ENCODE data around the gene ITPKA. TPM values are rescaled to one million over a fixed set of nuclear protein-coding genes. Genes with fewer than 3 reads are reported as not detected.
"Not testable (repeated sequence)": the region's sequence is repeated elsewhere in the genome, so short reads cannot be mapped to it uniquely, and the experiment has no call there.

Gene ITPKA
- total RNA-seq (under 1 TPM; 0.29 to 0.33 TPM), polyA plus RNA-seq (1 to 10 TPM in 1 of 2 donors, under 1 TPM in 1; 0.43 to 8.1 TPM)
- long read RNA-seq, donor 1, result 0 reads
- long read RNA-seq, donor 2, result 0 reads

GRCh38 chr15:41493205-41493901 is at the start of gene ITPKA:
Gene ITPKA (plus strand): TSS chr15:41493874. CDS start chr15:41493928, 54 bp downstream.
- no peaks in the 10 kb centered on the region for H3K27me3 ChIP-seq (ENCODE audit: control insufficient read depth in 1 of 2, insufficient read depth in 2 of 2, low read length in 1 of 2)

DNA sequence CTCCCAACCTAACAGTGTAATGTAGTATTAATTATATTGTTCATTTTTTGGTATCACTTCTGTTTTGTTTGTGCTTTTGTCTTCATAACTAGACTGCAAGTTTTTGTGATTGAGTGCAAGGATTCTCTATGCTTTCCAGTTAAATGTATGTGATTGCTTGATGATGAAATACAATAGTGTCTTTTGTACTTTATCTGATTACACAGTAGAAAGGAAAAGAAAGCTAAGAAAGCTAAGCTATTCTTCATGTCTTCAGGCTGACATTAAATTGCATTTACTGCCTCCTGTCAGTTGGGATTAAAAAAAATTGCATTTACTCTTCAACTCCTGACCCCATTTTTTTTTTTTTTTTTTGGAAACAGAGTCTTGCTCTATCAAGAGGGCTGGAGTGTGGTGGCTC is 48.3 kb upstream of the ITPKA start:
- DNase-seq, result no peak
- intact Hi-C loops (cut with DNase I), result no loop called here
- no peak for ATAC-seq (ENCODE audit: low FRiP score)
- Histone ChIP-seq H3K27me3 (ENCODE audit: control insufficient read depth in 1 of 2, insufficient read depth in 2 of 2, low read length in 1 of 2) (no peaks in the 10 kb centered on the region), H3K4me3 (ENCODE audit: low read length in 2 of 2) (no peak overlapping the region), H3K36me3 (ENCODE audit: control insufficient read depth in 1 of 2, insufficient read depth in 2 of 2, low read length in 1 of 2) (no peaks in the 10 kb centered on the region), H3K9me3 (ENCODE audit: control insufficient read depth, low read length) (no peaks in the 10 kb centered on the region), H3K4me1 (ENCODE audit: control insufficient read depth in 1 of 2, insufficient read depth in 2 of 2, low read length in 2 of 2) (no peaks in the 10 kb centered on the region), H3K27ac (ENCODE audit: low read depth in 1 of 2, low read length in 2 of 2) (no peak overlapping the region)

More at GRCh38 chr15:41493205-41493901, at the start of gene ITPKA:
- Histone ChIP-seq H3K27ac (ENCODE audit: low read depth in 1 of 2, low read length in 2 of 2) (no peak within 1 kb of the TSS), H3K36me3 (ENCODE audit: control insufficient read depth in 1 of 2, insufficient read depth in 2 of 2, low read length in 1 of 2) (no peaks in the 10 kb centered on the region), H3K4me1 (ENCODE audit: control insufficient read depth in 1 of 2, insufficient read depth in 2 of 2, low read length in 2 of 2) (no peaks in the 10 kb centered on the region), H3K4me3 (ENCODE audit: low read length in 2 of 2) (peak within 1 kb of the TSS; percentile 62 to 84), H3K9me3 (ENCODE audit: control insufficient read depth, low read length) (no peaks in the 10 kb centered on the region)
- DNase-seq (peak; percentile 81 to 91), ATAC-seq (ENCODE audit: low FRiP score) (peak; percentile 78)
- intact Hi-C loops (cut with DNase I), result loop anchor here in 1 of 2 donors (5.0 kb wide), 1 partner anchor 76 kb away; the partner anchor contains the start of gene RTF1
- 0 to 1% methylated on average over 23 to 60 of the region's 60 CpGs for WGBS, 2 donors

- Histone ChIP-seq H3K4me3 (ENCODE audit: low read length in 2 of 2) (no peak overlapping the region), H3K4me1 (ENCODE audit: control insufficient read depth in 1 of 2, insufficient read depth in 2 of 2, low read length in 2 of 2) (no peaks in the 10 kb centered on the region), H3K36me3 (ENCODE audit: control insufficient read depth in 1 of 2, insufficient read depth in 2 of 2, low read length in 1 of 2) (peaks cover 9% of the 10 kb centered on the region in 2 donors), H3K9me3 (ENCODE audit: control insufficient read depth, low read length) (no peaks in the 10 kb centered on the region), H3K27ac (ENCODE audit: low read depth in 1 of 2, low read length in 2 of 2) (no peak overlapping the region), H3K27me3 (ENCODE audit: control insufficient read depth in 1 of 2, insufficient read depth in 2 of 2, low read length in 1 of 2) (no peaks in the 10 kb centered on the region)
- WGBS, 2 donors, result 78 to 80% methylated on average over 4 of the region's 4 CpGs
- ATAC-seq (ENCODE audit: low FRiP score) (no peak), DNase-seq (no peak)
- intact Hi-C loops (cut with DNase I), result no loop called here
Observed at GRCh38 chr15:41462084-41462795, 31.4 kb upstream of the ITPKA start.

DNA sequence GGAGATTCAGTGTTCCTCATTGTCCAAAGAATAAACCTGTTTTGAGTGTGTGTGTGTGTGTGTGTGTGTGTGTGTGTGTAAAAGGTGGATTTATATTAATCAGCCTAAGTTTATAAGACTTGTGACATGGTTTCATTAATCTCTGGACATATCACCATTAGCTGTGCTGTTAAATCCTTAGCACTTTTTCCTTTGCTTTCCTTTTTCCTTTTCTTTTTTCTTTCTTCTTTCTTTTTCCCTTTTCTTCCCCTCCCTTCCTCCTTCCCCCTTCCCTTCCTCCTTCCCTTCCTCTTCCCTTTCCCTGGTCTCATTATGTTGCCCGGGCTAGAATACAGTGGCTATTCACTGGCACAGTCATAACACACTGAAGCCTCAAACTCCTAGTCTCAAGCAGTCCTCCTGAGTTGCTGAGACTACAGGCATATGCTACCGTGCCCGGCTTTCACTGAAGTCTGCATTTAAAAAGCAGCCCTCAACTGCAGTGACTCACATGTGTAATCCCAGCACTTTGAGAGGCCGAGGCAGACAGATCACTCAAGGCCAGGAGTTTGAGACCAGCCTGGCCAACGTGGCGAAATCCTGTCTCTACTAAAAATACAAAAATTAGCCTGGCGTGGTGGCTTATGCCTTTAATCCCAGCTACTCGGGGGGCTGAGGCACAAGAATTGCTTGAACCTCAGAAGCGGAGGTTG is 28.6 kb upstream of the ITPKA start:
- intact Hi-C loops (cut with DNase I), result no loop called here
- Histone ChIP-seq H3K4me3 (ENCODE audit: low read length in 2 of 2) (no peak overlapping the region), H3K4me1 (ENCODE audit: control insufficient read depth in 1 of 2, insufficient read depth in 2 of 2, low read length in 2 of 2) (no peaks in the 10 kb centered on the region), H3K9me3 (ENCODE audit: control insufficient read depth, low read length) (no peaks in the 10 kb centered on the region), H3K27ac (ENCODE audit: low read depth in 1 of 2, low read length in 2 of 2) (no peak overlapping the region), H3K36me3 (ENCODE audit: control insufficient read depth in 1 of 2, insufficient read depth in 2 of 2, low read length in 1 of 2) (peaks cover 5% of the 10 kb centered on the region in 2 donors), H3K27me3 (ENCODE audit: control insufficient read depth in 1 of 2, insufficient read depth in 2 of 2, low read length in 1 of 2) (no peaks in the 10 kb centered on the region)
- WGBS, 2 donors, result 88 to 92% methylated on average over 9 of the region's 9 CpGs
- no peak for ATAC-seq (ENCODE audit: low FRiP score)
- DNase-seq, result no peak

DNA sequence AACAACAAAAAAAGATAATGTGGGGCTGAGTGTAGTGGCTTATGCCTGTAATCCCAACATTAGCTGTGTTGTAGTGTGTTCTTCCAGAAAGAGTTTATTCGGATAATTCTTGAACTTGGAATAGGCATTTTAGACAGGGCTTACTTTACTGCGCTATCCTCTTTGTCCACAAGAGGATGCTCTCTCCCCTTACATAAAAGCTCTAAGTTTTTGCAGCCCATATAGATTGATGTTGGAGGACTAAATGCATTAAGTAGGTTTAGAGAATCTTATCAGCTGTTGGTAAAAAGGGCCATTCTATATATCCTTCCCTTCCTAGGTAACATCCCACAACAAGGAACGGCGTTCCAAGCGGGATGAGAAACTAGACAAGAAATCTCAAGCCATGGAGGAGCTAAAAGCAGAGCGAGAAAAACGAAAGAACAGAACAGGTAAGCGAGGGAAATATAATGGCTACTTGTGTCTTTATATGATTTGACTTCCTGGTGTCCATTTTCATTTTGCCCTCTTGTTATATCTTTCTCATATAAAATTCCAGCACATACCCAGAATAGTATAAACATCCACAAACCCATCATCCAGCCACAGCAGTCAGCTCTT is 27.8 kb upstream of the ITPKA start:
- no peak for ATAC-seq (ENCODE audit: low FRiP score)
- Histone ChIP-seq H3K9me3 (ENCODE audit: control insufficient read depth, low read length) (no peaks in the 10 kb centered on the region), H3K36me3 (ENCODE audit: control insufficient read depth in 1 of 2, insufficient read depth in 2 of 2, low read length in 1 of 2) (peaks cover 5% of the 10 kb centered on the region in 2 donors), H3K4me1 (ENCODE audit: control insufficient read depth in 1 of 2, insufficient read depth in 2 of 2, low read length in 2 of 2) (no peaks in the 10 kb centered on the region), H3K27ac (ENCODE audit: low read depth in 1 of 2, low read length in 2 of 2) (no peak overlapping the region), H3K27me3 (ENCODE audit: control insufficient read depth in 1 of 2, insufficient read depth in 2 of 2, low read length in 1 of 2) (no peaks in the 10 kb centered on the region), H3K4me3 (ENCODE audit: low read length in 2 of 2) (no peak overlapping the region)
- 80 to 82% methylated on average over 8 of the region's 8 CpGs for WGBS, 2 donors
- no peak for DNase-seq
- intact Hi-C loops (cut with DNase I), result no loop called here

GRCh38 chr15:41466711-41467110 is 27.0 kb upstream of the ITPKA start:
- peaks cover 5 to 10% of the 10 kb centered on the region in 2 donors for H3K36me3 ChIP-seq (ENCODE audit: control insufficient read depth in 1 of 2, insufficient read depth in 2 of 2, low read length in 1 of 2)
- no peak overlapping the region for H3K27ac ChIP-seq (ENCODE audit: low read depth in 1 of 2, low read length in 2 of 2)
- intact Hi-C loops (cut with DNase I), result no loop called here
- H3K4me1 ChIP-seq (ENCODE audit: control insufficient read depth in 1 of 2, insufficient read depth in 2 of 2, low read length in 2 of 2), result no peaks in the 10 kb centered on the region
- ATAC-seq (ENCODE audit: low FRiP score), result no peak
- H3K4me3 ChIP-seq (ENCODE audit: low read length in 2 of 2), result no peak overlapping the region
- no peaks in the 10 kb centered on the region for H3K9me3 ChIP-seq (ENCODE audit: control insufficient read depth, low read length)
- 43 to 56% methylated on average over 3 of the region's 3 CpGs for WGBS, 2 donors
- H3K27me3 ChIP-seq (ENCODE audit: control insufficient read depth in 1 of 2, insufficient read depth in 2 of 2, low read length in 1 of 2), result no peaks in the 10 kb centered on the region
- DNase-seq, result no peak

GRCh38 chr15:41469644-41470043 is 24.0 kb upstream of the ITPKA start:
- H3K4me1 ChIP-seq (ENCODE audit: control insufficient read depth in 1 of 2, insufficient read depth in 2 of 2, low read length in 2 of 2); H3K27me3 ChIP-seq (ENCODE audit: control insufficient read depth in 1 of 2, insufficient read depth in 2 of 2, low read length in 1 of 2); H3K4me3 ChIP-seq (ENCODE audit: low read length in 2 of 2); DNase-seq; H3K36me3 ChIP-seq (ENCODE audit: control insufficient read depth in 1 of 2, insufficient read depth in 2 of 2, low read length in 1 of 2); intact Hi-C loops (cut with DNase I); ATAC-seq (ENCODE audit: low FRiP score); H3K27ac ChIP-seq (ENCODE audit: low read depth in 1 of 2, low read length in 2 of 2); H3K9me3 ChIP-seq (ENCODE audit: control insufficient read depth, low read length): not testable (repeated sequence)
- WGBS, 2 donors, result 96 to 97% methylated on average over 6 of the region's 6 CpGs

DNA sequence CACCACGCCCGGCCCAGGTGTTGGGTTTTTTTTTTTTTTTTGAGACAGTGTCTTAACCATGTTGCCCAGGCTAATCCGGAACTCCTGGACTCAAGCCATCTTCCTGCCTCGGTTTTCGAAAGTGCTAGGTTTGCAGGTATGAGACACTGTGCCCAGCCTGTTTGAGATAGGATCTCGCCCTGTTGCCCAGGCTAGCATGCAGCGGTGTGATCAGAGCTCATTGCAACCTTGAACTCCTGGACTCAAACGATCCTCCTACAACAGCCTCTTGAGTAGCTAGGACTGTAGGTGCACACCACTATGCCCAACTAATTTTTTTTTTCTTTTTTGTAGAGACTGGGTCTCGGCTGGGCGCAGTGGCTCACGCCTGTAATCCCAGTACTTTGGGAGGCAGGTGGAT is 20.3 kb upstream of the ITPKA start:
- ATAC-seq (ENCODE audit: low FRiP score) (no peak), DNase-seq (no peak)
- 94 to 96% methylated on average over 11 of the region's 11 CpGs for WGBS, 2 donors
- Histone ChIP-seq H3K36me3 (ENCODE audit: control insufficient read depth in 1 of 2, insufficient read depth in 2 of 2, low read length in 1 of 2) (peaks cover 9 to 16% of the 10 kb centered on the region in 2 donors), H3K9me3 (ENCODE audit: control insufficient read depth, low read length) (no peaks in the 10 kb centered on the region), H3K4me3 (ENCODE audit: low read length in 2 of 2) (no peak overlapping the region), H3K27ac (ENCODE audit: low read depth in 1 of 2, low read length in 2 of 2) (no peak overlapping the region), H3K27me3 (ENCODE audit: control insufficient read depth in 1 of 2, insufficient read depth in 2 of 2, low read length in 1 of 2) (no peaks in the 10 kb centered on the region), H3K4me1 (ENCODE audit: control insufficient read depth in 1 of 2, insufficient read depth in 2 of 2, low read length in 2 of 2) (no peaks in the 10 kb centered on the region)
- intact Hi-C loops (cut with DNase I), result no loop called here

Data from aorta (tissue), 5 donors.